22Rv1 (cell line): ENCODE measurements around the gene FAM170A.

Experiments
- H3K27ac ChIP-seq: fragments of 450-650 bp; 2 replicates; pipeline ENCODE4 v1.5.1; 2017
- CTCF ChIP-seq: fragments of 450-650 bp; IDR thresholded peaks from 2 replicates; pipeline ENCODE4 v1.5.1; 2017; ENCODE audit warnings: mild to moderate bottlenecking
- ZFX ChIP-seq: fragments of 450-650 bp; IDR thresholded peaks from 2 replicates; pipeline ENCODE4 v1.6.1; 2017; ENCODE audit warnings: antibody characterized with exemption, borderline replicate concordance

FAM170A gene

GRCh38 chr5:119626086-119626485, 3.3 kb upstream of the FAM170A start:
- H3K27ac ChIP-seq: no peak overlapping the region
- TF ChIP-seq CTCF (no peak), ZFX (no peak)

GRCh38 chr5:119630752-119631440, 1.5 kb downstream of the FAM170A start:
- H3K27ac ChIP-seq: no peak overlapping the region
- TF ChIP-seq ZFX: no peak
- no peak for TF ChIP-seq CTCF

- TF ChIP-seq ZFX: no peak
- TF ChIP-seq CTCF: no peak
Measured at GRCh38 chr5:119631660-119632059, 2.3 kb downstream of the FAM170A start.

GRCh38 chr5:119651486-119651885, 22.1 kb downstream of the FAM170A start:
- no peak overlapping the region for H3K27ac ChIP-seq

More at GRCh38 chr5:119631660-119632059, 2.3 kb downstream of the FAM170A start:
- H3K27ac ChIP-seq: no peak overlapping the region

GRCh38 chr5:119655061-119655460, 25.7 kb downstream of the FAM170A start:
- H3K27ac ChIP-seq: no peak overlapping the region
- TF ChIP-seq CTCF: no peak
- no peak for TF ChIP-seq ZFX

More at GRCh38 chr5:119651486-119651885, 22.1 kb downstream of the FAM170A start:
- TF ChIP-seq ZFX (no peak), CTCF (no peak)

- TF ChIP-seq ZFX: no peak
- no peak for TF ChIP-seq CTCF
- H3K27ac ChIP-seq: no peak overlapping the region
Measured at GRCh38 chr5:119656023-119656422, 26.7 kb downstream of the FAM170A start.

GRCh38 chr5:119666542-119666941, 37.2 kb downstream of the FAM170A start:
- no peak overlapping the region for H3K27ac ChIP-seq
- TF ChIP-seq CTCF (no peak), ZFX (no peak)
